Loucy (cell line): ENCODE measurements around the gene YIF1B.

Experiments used
- H2AFZ ChIP-seq: fragments of 200-600 bp; sonication (generic); 2 replicates; pipeline ENCODE4 v1.6.0; 2016; ENCODE audit warnings: antibody characterized with exemption, mild to moderate bottlenecking, low read length, moderate library complexity
- H3F3A ChIP-seq: fragments of 200-600 bp; 2 replicates; pipeline ENCODE4 v1.6.0; 2016; ENCODE audit warnings: antibody characterized with exemption, low read depth, mild to moderate bottlenecking
- H3K27me3 ChIP-seq: fragments of 200-600 bp; sonication (generic); 2 replicates; pipeline ENCODE4 v1.6.1; 2014; ENCODE audit warnings: low read length, mild to moderate bottlenecking; ENCODE audit not compliant: insufficient read depth, poor library complexity, severe bottlenecking
- H3K36me3 ChIP-seq: fragments of 200-600 bp; sonication (generic); 2 replicates; pipeline ENCODE4 v1.6.1; 2016; ENCODE audit warnings: low read length; ENCODE audit not compliant: insufficient read depth
- H3K4me1 ChIP-seq: fragments of 200-600 bp; sonication (generic); 2 replicates; pipeline ENCODE4 v1.5.1; 2014; ENCODE audit warnings: low read length, mild to moderate bottlenecking; ENCODE audit not compliant: insufficient read depth, poor library complexity, severe bottlenecking
- H3K4me2 ChIP-seq: fragments of 200-600 bp; sonication (generic); 2 replicates; pipeline ENCODE4 v1.6.0; 2014; ENCODE audit warnings: antibody characterized with exemption, low read length, low read depth, mild to moderate bottlenecking; ENCODE audit not compliant: poor library complexity, severe bottlenecking
- H3K4me3 ChIP-seq: fragments of 200-600 bp; sonication (generic); 2 replicates; pipeline ENCODE4 v1.5.1; 2014; ENCODE audit warnings: low read length, mild to moderate bottlenecking, mixed read lengths; ENCODE audit not compliant: poor library complexity, severe bottlenecking
- H3K79me2 ChIP-seq: fragments of 200-600 bp; sonication (generic); 2 replicates; pipeline ENCODE4 v1.6.1; 2014; ENCODE audit warnings: low read length; ENCODE audit not compliant: insufficient read depth
- H3K9ac ChIP-seq: fragments of 200-600 bp; sonication (generic); 2 replicates; pipeline ENCODE4 v1.6.0; 2014; ENCODE audit warnings: mild to moderate bottlenecking, low read depth, low read length, moderate library complexity; ENCODE audit not compliant: poor library complexity, severe bottlenecking
- H3K9me2 ChIP-seq: fragments of 200-600 bp; sonication (generic); replicated peaks from 2 replicates; pipeline ENCODE4 v1.6.1; 2016; ENCODE audit warnings: low read depth, low read length, mixed read lengths
- H3K9me3 ChIP-seq: fragments of 200-600 bp; sonication (generic); 2 replicates; pipeline ENCODE4 v1.6.1; 2014; ENCODE audit warnings: mild to moderate bottlenecking, antibody characterized with exemption, low read length, low read depth; ENCODE audit not compliant: insufficient read depth
- H4K20me1 ChIP-seq: fragments of 200-600 bp; sonication (generic); 2 replicates; pipeline ENCODE4 v1.6.0; 2014; ENCODE audit warnings: antibody characterized with exemption, low read length, mild to moderate bottlenecking; ENCODE audit not compliant: insufficient read depth, poor library complexity, severe bottlenecking
- EZH2phosphoT487 ChIP-seq: fragments of 200-600 bp; IDR thresholded peaks from 2 replicates; pipeline ENCODE4 v1.6.1; 2018; ENCODE audit warnings: antibody characterized with exemption, mild to moderate bottlenecking, moderate library complexity, borderline replicate concordance
- TF ChIP-seq, protein P1 (sequence below): fragments of 200-600 bp; sonication (generic); conservative IDR thresholded peaks from 2 replicates; pipeline ENCODE4 v1.5.1; 2014; ENCODE audit warnings: mild to moderate bottlenecking, antibody characterized with exemption, low read length

Gene YIF1B

DNA sequence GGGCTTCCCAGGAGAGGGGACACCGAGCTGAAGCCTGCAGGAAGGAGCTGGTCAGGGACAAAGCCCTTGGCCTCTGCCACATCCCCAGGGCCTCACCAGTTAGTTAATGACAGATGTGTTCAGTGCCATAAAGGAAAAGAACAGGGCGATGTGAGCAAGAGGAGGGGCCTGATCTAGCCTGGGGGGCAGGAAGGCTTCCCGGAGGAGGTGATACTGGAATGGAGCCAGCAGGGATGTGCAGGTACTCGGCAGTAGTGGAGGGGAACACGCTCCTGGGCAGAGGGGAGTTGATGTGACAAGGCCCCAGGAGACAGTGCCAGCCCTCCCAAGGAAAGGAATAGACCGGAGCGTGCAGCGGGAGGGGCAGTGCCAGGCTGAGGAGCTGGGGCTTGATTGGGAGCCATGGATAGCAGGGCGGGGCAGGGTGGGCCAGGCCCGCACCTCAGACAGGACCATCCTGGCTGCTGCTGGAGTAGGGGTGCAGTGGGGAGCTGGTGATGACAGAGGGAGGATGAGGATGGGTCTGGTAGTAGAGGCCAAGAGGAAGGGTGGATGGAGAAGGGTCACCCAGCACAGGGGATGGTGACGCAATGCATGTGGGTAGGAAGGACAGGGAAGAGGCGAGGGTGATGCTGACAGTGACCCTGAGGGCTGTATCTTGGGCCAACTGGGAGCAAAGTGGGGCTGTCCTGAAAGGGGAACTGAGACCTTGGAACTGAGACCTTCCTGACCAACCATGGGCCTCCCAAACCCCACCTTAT lies 7.6 kb downstream of the YIF1B start:
- H3K4me3 ChIP-seq, result no peak overlapping the region
- peaks cover 17% of the 10 kb centered on the region; the same call in 1 of the 2 replicates for H3K79me2 ChIP-seq
- H3K4me1 ChIP-seq, result peaks cover 5% of the 10 kb centered on the region
- no peak for TF ChIP-seq EZH2phosphoT487
- TF ChIP-seq, protein P1, sequence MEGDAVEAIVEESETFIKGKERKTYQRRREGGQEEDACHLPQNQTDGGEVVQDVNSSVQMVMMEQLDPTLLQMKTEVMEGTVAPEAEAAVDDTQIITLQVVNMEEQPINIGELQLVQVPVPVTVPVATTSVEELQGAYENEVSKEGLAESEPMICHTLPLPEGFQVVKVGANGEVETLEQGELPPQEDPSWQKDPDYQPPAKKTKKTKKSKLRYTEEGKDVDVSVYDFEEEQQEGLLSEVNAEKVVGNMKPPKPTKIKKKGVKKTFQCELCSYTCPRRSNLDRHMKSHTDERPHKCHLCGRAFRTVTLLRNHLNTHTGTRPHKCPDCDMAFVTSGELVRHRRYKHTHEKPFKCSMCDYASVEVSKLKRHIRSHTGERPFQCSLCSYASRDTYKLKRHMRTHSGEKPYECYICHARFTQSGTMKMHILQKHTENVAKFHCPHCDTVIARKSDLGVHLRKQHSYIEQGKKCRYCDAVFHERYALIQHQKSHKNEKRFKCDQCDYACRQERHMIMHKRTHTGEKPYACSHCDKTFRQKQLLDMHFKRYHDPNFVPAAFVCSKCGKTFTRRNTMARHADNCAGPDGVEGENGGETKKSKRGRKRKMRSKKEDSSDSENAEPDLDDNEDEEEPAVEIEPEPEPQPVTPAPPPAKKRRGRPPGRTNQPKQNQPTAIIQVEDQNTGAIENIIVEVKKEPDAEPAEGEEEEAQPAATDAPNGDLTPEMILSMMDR, result no peak
- no peaks in the 10 kb centered on the region for H3K9me3 ChIP-seq
- H3K9ac ChIP-seq, result no peak overlapping the region
- H4K20me1 ChIP-seq, result peaks cover 5% of the 10 kb centered on the region
- no peak overlapping the region for H3K4me2 ChIP-seq
- H3K9me2 ChIP-seq, result no peaks in the 10 kb centered on the region
- no peaks in the 10 kb centered on the region for H3K27me3 ChIP-seq
- no peak overlapping the region for H2AFZ ChIP-seq
- H3K36me3 ChIP-seq, result peaks cover 25% of the 10 kb centered on the region; the same call in 1 of the 2 replicates
- H3F3A ChIP-seq, result no peaks in the 10 kb centered on the region

DNA sequence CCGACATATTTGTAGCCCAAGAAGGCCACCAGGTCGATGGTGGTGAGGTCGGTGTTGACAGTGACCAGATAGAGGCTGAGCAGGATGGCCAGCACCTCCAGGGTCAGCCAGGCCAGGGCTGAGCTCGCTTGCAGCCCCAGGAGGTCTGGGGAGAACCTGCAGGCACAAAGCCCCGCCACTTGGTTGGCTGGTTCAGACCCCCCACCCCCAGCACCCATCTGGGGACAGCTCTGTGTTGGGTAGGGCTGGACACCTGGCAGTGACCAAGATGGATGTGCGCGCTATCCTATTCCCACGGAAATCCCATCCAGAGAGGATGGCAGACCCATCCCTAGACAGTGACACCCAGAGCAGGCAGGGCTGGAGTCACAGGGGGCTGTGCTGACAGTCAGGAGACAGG lies 8.2 kb downstream of the YIF1B start:
- Histone ChIP-seq H3K79me2 (peaks cover 15% of the 10 kb centered on the region; the same call in 1 of the 2 replicates), H4K20me1 (peaks cover 5% of the 10 kb centered on the region), H3K9me3 (no peaks in the 10 kb centered on the region), H3K9me2 (no peaks in the 10 kb centered on the region), H2AFZ (no peak overlapping the region), H3K9ac (no peak overlapping the region), H3K27me3 (no peaks in the 10 kb centered on the region), H3K4me3 (no peak overlapping the region), H3K4me2 (no peak overlapping the region), H3K4me1 (peaks cover 5% of the 10 kb centered on the region), H3F3A (no peaks in the 10 kb centered on the region), H3K36me3 (peaks cover 25% of the 10 kb centered on the region; the same call in 1 of the 2 replicates)
- TF ChIP-seq, protein P1, result no peak

DNA sequence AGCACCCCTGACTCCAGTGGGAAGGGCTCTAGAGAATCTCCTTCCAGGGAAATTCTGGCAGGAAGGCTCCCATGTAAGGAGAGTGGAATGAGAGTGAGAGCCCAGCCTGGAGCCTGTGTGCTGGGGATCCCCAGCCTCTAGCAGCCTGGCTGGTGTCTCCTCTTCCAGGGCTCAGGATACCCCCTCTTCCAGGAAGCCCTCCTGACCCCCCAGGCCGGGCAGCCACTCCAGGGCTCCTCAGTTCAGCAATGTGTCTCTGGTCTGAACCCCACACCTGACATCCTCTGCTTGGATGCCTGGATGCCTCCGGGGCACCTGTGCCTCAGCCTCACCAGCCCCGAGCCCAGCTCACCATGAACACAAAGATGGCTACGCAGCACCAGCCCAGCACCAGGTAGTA lies 8.7 kb downstream of the YIF1B start:
- Histone ChIP-seq H3K36me3 (peaks cover 25% of the 10 kb centered on the region; the same call in 1 of the 2 replicates), H2AFZ (no peak overlapping the region), H3K27me3 (no peaks in the 10 kb centered on the region), H3K4me1 (peaks cover 5% of the 10 kb centered on the region), H4K20me1 (peaks cover 5% of the 10 kb centered on the region), H3K9ac (no peak overlapping the region), H3K79me2 (peaks cover 10% of the 10 kb centered on the region; the same call in 1 of the 2 replicates), H3K9me2 (no peaks in the 10 kb centered on the region), H3F3A (no peaks in the 10 kb centered on the region), H3K4me2 (no peak overlapping the region), H3K9me3 (no peaks in the 10 kb centered on the region), H3K4me3 (no peak overlapping the region)
- TF ChIP-seq, protein P1, result no peak
- no peak for TF ChIP-seq EZH2phosphoT487
